ENCODE measurements around the gene STIMATE. TPM values are rescaled to one million over a fixed set of nuclear protein-coding genes. Genes with fewer than 3 reads are reported as not detected.

The STIMATE gene
- 7.5 and 10.4 TPM in 2 replicates for total RNA-seq (2014; rRNA removed; shearing (Covaris generic); ENCODE audit: low replicate concordance)

- peak; percentile 62 for DNase-seq (ENCODE audit: low read depth)
- in situ Hi-C loops (cut with HindIII; ENCODE audit: low pct_unique_long_range_greater_than_20kb, low sequenced_read_pairs), result no loop called here
Observed at GRCh38 chr3:52897130-52898122, at the start of gene STIMATE. Gene STIMATE (minus strand): TSS chr3:52897548. CDS start chr3:52897450, 98 bp downstream.

- DNase-seq (ENCODE audit: low read depth), result no peak
- in situ Hi-C loops (cut with HindIII; ENCODE audit: low pct_unique_long_range_greater_than_20kb, low sequenced_read_pairs), result no loop called here
Observed at GRCh38 chr3:52939600-52939999, 42.3 kb upstream of the STIMATE start.

- peak; percentile 16 for DNase-seq (ENCODE audit: low read depth)
- in situ Hi-C loops (cut with HindIII; ENCODE audit: low pct_unique_long_range_greater_than_20kb, low sequenced_read_pairs), result no loop called here
Observed at GRCh38 chr3:52934630-52935530, 37.5 kb upstream of the STIMATE start.

GRCh38 chr3:52931889-52932288, 34.5 kb upstream of the STIMATE start:
- in situ Hi-C loops (cut with HindIII; ENCODE audit: low pct_unique_long_range_greater_than_20kb, low sequenced_read_pairs), result no loop called here
- DNase-seq (ENCODE audit: low read depth), result no peak

- in situ Hi-C loops (cut with HindIII; ENCODE audit: low pct_unique_long_range_greater_than_20kb, low sequenced_read_pairs), result no loop called here
- DNase-seq (ENCODE audit: low read depth), result no peak
Observed at GRCh38 chr3:52931328-52931727, 34.0 kb upstream of the STIMATE start.

DNA sequence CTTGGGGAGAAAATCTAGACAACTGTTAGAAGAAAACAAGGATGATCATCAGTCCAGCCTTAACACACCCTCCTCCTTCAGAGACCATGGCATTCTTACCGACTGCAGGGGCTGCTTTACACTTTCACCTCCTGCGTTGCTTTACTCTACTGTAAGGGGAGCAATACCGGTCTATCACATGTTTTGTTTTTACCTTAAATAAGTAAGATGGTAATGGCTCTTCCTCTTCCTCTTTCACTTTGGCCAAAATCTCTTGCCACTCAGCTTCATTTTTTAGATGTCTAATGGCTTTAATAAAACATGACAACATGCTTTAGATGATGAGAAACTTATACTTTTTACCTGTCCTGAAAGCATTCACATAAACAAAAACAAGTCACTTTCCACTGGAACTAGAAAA, 33.4 kb upstream of the STIMATE start:
- in situ Hi-C loops (cut with HindIII; ENCODE audit: low pct_unique_long_range_greater_than_20kb, low sequenced_read_pairs), result no loop called here
- no peak for DNase-seq (ENCODE audit: low read depth)

DNA sequence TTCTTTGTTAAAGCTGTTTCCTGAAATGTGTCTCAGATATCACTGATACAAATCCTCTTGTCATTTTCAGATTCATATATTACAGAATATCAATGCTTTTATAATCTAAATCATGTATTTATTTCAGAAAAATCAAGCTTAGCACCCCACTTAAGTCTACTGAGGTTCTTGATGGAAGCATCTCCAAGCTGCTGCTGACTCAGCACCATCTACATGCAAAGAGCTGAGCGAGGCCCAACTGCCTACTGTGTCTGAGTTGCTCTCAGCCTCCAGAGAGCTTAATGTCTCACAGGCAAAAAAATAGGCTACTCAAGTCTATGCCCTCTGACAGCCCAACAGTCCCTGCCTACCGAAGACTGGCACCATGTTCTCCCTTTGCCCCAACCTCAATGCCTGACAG, 29.2 kb upstream of the STIMATE start:
- no peak for DNase-seq (ENCODE audit: low read depth)
- in situ Hi-C loops (cut with HindIII; ENCODE audit: low pct_unique_long_range_greater_than_20kb, low sequenced_read_pairs), result no loop called here

DNA sequence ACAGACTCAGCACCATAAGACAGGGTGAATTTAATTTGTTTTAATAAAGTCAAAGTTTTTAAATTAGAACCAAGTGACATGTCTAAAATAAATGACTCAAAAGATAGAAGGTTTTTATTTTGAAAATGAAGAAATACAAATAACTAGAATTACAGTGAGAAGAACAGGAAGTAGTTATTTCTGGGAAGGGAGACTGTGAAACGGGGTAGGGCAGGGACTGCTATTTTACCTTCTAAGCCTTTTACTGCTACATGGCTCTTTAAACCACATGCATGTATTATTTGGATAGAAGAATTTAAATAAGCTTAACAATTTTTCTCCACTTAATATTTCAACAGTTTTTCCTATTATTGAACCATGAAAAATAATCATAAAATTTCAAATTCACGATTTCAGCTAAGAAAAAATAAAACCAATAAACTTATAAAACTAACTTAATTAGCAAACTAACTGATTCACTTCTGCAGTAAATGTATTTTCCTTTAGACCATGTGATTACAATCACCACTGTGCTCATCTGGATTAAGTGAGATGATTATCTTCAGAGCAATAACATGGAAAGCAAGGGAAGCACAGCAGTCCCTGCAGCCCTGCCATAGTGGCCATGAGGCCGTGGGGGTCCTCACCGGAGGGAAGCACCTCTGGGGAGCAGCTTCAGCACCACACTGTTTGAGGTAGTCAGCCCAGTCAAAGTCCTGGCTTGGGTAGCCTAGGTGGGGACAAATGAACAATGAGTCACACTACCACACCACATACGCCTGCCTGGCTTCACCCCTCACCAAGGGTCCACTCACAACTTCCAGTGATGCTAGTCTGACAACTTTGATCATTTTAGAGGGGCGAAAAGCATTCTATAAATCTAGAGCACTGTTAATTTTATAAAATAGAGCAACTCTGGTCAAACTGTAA, 28.3 kb upstream of the STIMATE start:
- in situ Hi-C loops (cut with HindIII; ENCODE audit: low pct_unique_long_range_greater_than_20kb, low sequenced_read_pairs), result no loop called here
- no peak for DNase-seq (ENCODE audit: low read depth)

GRCh38 chr3:52923963-52924362, 26.6 kb upstream of the STIMATE start:
- in situ Hi-C loops (cut with HindIII; ENCODE audit: low pct_unique_long_range_greater_than_20kb, low sequenced_read_pairs), result no loop called here

DNA sequence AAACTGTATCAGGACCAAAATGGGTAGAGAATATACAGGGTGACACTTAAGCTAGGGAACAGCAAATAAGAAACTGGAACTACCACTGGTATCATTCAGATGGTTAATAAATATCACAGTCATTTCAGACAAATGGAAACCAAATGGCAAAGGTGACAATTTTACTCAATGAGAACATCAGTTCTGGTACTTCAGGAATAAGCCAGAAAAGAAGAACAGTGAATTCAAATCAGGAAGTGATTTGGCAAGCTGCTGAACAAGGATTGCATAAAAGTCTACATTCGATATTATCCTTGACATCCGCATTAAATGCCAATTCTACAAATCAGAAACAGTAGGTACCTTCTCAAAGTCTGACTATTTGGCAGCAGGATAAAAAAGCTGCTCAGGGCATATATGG, 23.5 kb upstream of the STIMATE start:
- in situ Hi-C loops (cut with HindIII; ENCODE audit: low pct_unique_long_range_greater_than_20kb, low sequenced_read_pairs), result no loop called here

More at GRCh38 chr3:52923963-52924362, 26.6 kb upstream of the STIMATE start:
- DNase-seq (ENCODE audit: low read depth), result no peak

DNA sequence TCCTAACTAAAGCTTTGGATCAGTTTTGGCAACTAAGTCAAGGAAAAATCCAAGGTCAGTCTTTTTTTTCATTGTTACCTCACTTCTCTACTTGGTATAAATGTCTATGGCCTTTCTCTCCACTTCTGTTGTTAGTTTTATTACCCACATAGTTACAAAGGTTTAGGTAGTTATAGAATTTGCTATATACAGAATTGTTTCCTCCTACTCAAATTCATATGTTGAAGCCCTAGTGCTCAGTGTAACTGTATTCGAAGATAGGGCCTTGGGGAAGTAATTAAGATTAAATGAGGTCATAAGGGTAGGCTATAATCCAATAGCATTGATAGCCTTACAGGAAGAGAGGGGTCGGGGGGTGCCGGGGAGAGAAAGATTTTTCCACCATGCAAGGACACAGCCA, 19.7 kb upstream of the STIMATE start:
- in situ Hi-C loops (cut with HindIII; ENCODE audit: low pct_unique_long_range_greater_than_20kb, low sequenced_read_pairs), result no loop called here

More for the DNA sequence above, 23.5 kb upstream of the STIMATE start:
- no peak for DNase-seq (ENCODE audit: low read depth)

GRCh38 chr3:52915294-52915693, 17.9 kb upstream of the STIMATE start:
- in situ Hi-C loops (cut with HindIII; ENCODE audit: low pct_unique_long_range_greater_than_20kb, low sequenced_read_pairs), result no loop called here
- no peak for DNase-seq (ENCODE audit: low read depth)

More for the DNA sequence above, 19.7 kb upstream of the STIMATE start:
- no peak for DNase-seq (ENCODE audit: low read depth)

GRCh38 chr3:52912885-52913731, 15.8 kb upstream of the STIMATE start:
- in situ Hi-C loops (cut with HindIII; ENCODE audit: low pct_unique_long_range_greater_than_20kb, low sequenced_read_pairs), result no loop called here
- no peak for DNase-seq (ENCODE audit: low read depth)

DNA sequence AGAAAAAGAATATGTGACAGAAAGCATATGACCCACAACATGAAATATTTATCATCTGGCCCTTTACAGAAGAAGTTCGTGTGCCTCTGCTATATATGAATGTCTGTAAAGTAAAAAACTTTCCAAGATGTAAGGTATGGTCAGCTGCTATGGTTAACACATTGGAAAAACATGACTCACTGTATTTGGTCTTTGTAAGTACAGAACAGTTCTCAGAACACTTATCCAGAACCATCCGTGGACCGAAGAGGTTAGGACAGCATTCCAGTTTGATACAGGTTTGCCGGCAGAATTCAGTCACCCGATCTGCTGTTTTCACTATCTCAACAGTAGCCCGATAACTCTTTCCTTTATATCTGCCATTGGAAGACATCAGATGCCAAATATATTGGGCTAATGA, 13.5 kb upstream of the STIMATE start:
- DNase-seq (ENCODE audit: low read depth), result no peak
- in situ Hi-C loops (cut with HindIII; ENCODE audit: low pct_unique_long_range_greater_than_20kb, low sequenced_read_pairs), result no loop called here

GRCh38 chr3:52907497-52907896, 10.1 kb upstream of the STIMATE start:
- in situ Hi-C loops (cut with HindIII; ENCODE audit: low pct_unique_long_range_greater_than_20kb, low sequenced_read_pairs), result no loop called here
- no peak for DNase-seq (ENCODE audit: low read depth)

DNA sequence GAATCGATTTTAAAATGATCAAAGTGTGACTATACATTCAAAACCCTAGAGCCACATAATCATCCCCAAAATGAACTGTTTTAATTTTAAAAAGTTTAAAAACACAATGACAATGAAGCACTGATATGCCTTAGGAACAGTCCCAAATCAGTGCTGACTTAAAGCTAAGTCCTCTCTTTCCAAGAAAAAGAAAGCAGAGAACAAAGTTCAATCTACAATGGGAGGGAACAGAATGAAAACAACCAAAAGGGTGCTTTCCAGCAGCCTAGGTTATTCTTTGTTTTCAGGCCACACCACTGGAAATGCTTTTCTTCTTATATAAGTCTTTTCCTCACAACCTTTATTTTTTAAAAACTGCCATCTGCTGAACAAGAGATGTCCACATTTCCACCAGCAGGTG, 7.2 kb upstream of the STIMATE start:
- in situ Hi-C loops (cut with HindIII; ENCODE audit: low pct_unique_long_range_greater_than_20kb, low sequenced_read_pairs), result no loop called here

GRCh38 chr3:52904000-52904399, 6.7 kb upstream of the STIMATE start:
- DNase-seq (ENCODE audit: low read depth), result no peak
- in situ Hi-C loops (cut with HindIII; ENCODE audit: low pct_unique_long_range_greater_than_20kb, low sequenced_read_pairs), result no loop called here

More for the DNA sequence above, 7.2 kb upstream of the STIMATE start:
- DNase-seq (ENCODE audit: low read depth), result no peak
